Vagina (tissue), 2 donors: Measurements from ENCODE around the gene NYNRIN.

Experiments
- CTCF ChIP-seq, 3 experiments: fragments of 450-650 bp in 2 of 3; fragments of 200-600 bp in 1 of 3; sonication (generic) in 1 of 3; IDR thresholded peaks; one replicate each; pipeline ENCODE4 v1.5.1; 2017 to 2019; ENCODE audit warnings: antibody characterized with exemption in 3 of 3, mild to moderate bottlenecking in 2 of 3, moderate library complexity in 2 of 3
- POLR2A ChIP-seq, 2 donors: fragments of 450-650 bp; IDR thresholded peaks; one replicate each; pipeline ENCODE4 v1.6.1; 2017; ENCODE audit warnings: antibody characterized with exemption in 2 of 2, mild to moderate bottlenecking in 2 of 2, moderate library complexity in 2 of 2
- POLR2AphosphoS5 ChIP-seq, 2 donors: sonication (generic); formaldehyde crosslinking; IDR thresholded peaks; one replicate each; pipeline ENCODE4 v1.9.0; 2017; ENCODE audit warnings: antibody characterized with exemption in 2 of 2, mild to moderate bottlenecking in 2 of 2, low read depth in 1 of 2; ENCODE audit not compliant: insufficient read depth in 1 of 2

DNA sequence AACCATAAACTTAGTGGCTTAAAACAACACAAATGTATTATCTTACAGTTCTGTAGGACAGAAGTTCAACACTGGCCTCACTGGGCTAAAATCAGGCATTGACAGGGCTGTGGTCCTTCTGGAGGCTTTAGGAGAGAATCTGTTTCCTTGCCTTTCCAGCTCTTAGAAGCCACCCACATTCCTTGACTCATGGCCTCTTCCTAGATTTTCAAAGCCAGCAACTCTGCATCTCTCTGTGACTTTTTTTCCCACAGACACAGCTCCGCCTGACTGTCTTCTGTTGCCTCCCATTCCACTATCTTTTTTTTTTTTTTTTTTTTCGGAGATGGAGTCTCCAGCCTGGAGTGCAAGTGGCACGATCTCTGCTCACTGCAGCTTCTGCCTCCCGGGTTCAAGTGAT, 42.6 kb upstream of the NYNRIN start:
- TF ChIP-seq POLR2A (IDR thresholded peaks at IDR 0.05) (no peak), CTCF (IDR thresholded peaks at IDR 0.05) (no peak), POLR2AphosphoS5 (IDR thresholded peaks at IDR 0.05; ENCODE audit: insufficient read depth in 1 of 2, low read depth in 1 of 2) (no peak)
